Middle frontal gyrus (tissue), 1 donor: ENCODE data around the gene CDC45.

ENCODE experiments used
- DNase-seq: peaks from one replicate; pipeline ENCODE4 v3.0.0-alpha.2; 2015; ENCODE audit warnings: low spot score; ENCODE audit errors: extremely low spot score

Gene CDC45

DNA sequence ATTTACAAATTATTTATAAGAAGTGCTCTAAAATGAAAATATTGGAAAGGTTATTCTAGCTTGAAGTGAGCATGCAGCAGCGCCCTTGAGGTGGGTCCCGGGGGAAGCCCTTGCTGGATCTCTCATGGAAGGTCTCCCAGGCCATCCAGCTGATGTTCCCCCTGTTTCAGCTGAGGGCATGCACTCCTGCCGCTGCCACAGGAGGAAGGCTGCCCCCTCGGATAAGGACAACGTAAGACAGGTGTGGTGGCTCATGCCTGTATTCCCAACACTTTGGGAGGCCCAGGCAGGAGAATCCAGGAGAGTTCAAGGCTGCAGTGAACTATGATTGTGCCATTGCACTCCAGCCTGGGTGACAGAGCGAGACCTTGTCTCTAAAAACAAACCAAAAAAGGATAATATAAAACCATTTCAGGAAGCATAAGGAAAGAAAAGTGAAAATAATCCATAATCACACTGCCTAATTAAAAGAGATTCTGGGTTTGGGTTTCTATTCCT lies 15.0 kb downstream of the CDC45 start:
- no peak for DNase-seq

DNA sequence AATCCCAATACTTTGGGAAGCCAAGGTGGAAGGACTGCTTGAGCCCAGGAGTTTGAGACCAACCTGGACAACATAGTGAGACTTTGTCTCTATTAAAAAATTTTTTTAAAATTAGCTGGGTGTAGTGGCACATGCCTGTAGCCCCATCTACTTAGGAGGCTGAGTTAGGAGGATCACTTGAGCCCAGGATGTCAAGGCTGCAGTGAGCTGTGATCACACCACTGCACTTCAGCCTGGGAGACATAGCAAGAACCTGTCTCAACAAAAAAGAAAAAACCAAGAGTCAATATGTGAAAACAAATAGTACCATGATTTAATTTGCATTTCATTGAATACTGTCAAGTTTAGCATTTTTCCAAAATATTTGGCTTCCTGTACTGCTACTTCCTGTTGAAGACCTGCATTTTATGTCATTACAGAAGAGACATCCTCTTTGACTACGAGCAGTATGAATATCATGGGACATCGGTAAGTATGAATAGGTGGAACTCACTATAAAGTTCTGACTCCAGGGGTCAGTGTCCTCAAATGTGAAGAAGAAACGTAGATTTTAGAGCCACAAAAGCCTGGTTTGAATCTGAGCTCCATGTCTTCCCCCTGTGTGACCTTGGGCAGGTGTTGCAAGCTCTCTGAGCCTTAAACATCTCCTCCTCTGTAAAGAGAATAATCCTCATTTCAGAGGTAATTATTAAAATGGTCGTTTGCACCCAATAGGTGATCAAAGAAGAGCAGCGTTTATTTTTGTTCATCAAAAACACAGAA lies 16.0 kb downstream of the CDC45 start:
- no peak for DNase-seq

DNA sequence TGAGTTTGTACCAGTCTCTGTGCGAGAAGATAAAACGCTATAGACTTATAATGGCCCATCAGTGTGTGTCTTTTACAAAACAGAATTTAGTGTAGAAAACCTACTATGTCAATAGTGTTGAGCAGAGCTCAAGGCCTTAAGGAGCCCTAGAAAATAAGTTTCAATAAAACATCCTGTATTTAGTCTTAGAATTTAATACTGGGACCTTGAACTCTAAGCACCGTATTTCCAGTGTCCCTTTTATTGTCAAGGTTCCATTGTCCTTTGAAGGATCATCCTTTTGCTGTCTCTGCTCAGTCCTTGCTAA lies 16.6 kb downstream of the CDC45 start:
- no peak for DNase-seq

DNA sequence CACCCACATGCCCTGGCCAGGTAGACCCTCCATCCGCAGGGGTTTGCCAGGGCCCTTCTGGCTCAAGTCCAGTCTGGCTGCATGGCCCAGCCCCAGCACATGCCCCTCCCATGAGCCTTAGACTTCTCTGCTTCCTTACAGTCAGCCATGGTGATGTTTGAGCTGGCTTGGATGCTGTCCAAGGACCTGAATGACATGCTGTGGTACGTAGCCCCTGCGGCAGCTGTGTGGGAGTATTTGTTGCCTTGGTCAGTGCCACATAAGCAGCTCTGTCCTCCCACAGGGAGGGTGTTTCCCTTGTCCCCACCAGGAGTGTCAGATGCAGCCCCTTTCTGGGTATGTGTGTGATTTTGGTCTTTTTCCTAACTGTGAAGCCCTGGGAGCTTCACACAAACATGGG lies 17.5 kb downstream of the CDC45 start:
- no peak for DNase-seq

DNA sequence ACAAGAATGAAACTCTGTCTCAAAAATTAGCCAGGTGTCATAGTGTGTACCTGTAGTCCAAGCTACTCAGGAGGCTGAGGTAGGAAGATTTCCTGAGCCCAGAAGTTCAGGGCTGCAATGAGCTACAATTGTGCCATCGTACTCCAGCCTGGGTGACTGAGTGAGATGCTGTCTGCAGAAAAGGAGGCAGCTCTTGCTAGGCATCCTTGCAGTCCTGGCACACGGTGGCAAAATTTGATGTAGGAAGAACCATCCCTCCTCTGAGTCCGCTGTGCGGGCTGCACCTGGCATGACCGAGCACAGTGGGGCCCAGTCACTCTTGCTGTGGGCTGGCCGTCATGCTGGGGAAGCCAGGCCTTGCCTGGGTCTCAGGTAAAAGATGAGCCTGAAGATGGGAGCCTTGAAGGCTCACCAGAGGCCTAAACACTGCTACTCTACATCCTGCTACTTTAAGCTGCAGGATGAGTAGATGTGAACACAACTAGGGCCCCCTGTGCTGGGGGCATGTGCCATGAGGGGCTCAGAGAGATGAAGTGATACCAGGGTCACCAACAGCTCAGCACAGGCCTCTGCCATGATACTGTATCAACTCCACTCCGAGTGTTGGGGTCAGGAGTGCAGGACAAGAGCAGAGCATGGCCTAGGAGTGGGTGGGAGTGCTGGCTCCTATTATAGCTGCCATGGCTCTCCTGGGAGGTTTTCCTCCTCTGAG lies 18.6 kb downstream of the CDC45 start:
- no peak for DNase-seq

DNA sequence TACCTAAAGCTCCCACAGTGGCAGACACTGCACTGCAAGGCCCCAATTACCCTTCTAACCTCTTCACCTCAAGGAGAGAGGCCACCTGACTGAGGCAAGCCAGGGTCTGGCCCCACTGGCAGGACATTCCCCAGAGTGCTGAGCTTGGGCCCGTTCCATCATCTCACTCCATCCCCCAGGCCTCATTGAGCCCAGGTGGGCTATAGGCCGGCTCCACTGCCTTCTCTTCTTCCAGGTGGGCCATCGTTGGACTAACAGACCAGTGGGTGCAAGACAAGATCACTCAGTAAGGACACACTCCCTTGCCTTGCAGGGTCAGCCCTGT lies 19.1 kb downstream of the CDC45 start:
- DNase-seq: no peak

DNA sequence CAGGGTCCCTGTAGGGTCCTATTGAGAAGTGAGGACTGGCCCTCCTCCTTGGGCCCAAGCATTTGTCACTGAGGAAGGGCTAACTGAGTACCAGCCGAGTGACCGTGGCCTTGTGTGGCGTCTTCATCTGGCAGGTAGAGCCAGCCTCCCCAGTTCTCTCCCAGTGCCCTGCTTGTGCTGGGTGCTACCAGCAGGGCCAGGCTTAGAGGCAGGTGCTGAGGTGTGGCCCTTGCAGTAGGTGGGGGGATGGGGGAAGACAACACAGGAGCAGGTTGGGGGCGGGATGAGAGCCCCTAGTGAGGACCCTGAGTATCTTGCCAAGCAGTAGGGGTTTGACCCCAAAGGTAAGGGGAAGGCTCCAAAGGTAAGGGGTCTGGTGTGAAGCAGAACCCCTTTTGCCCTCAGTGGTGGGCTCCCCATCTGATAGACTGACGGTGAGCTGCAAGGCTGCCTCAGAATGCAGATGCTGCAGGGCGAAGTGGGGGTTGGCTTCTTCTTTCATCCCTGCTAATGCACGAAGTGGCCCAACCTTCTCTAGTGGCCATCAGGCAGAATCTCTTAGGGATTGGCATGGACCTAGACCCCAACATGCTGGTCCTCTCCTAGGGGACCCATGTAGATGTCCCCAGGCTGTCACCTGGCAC lies 19.6 kb downstream of the CDC45 start:
- no peak for DNase-seq

DNA sequence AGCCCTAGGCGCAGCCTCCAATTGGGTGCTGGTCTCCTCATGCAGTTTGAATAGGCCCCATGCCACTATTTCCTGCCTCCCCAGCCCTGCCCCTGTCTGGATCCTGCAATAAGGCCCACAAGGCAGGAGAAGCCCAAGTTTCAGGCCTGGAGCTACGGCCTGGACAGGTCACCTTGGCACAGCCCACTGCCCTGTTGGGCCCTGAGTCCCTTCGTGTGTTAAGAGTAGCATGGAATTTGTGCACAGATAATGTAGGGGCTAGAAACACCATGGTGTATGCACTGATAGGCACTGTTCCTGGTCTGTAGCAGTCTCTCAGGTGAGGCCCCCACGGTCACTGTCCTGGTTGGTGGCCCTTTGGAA lies 20.1 kb downstream of the CDC45 start:
- DNase-seq: no peak

DNA sequence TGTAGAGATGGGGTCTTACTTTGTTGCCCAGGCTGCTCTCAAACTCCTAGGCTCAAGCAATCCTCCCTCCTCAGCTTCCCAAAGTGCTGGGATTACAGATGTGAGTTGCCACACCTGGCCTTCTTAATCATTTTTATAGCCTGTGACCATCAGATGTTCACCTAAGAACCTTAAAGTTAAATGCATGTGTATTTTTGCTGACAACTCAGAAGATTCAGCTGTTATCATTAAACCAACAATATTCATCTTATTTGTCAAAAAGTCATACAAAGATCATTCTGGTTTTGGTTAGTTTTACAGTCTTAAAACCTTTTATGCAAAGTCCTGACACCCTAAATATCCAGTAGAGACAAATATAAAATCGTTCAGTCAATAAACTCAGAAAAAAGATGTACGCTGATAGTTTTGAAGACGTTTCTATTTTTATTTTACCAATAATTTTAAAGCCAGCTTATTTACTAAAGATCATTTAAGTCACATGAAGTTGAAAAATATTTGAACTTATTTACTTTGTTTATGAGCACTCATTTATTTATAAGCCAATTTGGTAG lies 22.3 kb downstream of the CDC45 start:
- DNase-seq: no peak

DNA sequence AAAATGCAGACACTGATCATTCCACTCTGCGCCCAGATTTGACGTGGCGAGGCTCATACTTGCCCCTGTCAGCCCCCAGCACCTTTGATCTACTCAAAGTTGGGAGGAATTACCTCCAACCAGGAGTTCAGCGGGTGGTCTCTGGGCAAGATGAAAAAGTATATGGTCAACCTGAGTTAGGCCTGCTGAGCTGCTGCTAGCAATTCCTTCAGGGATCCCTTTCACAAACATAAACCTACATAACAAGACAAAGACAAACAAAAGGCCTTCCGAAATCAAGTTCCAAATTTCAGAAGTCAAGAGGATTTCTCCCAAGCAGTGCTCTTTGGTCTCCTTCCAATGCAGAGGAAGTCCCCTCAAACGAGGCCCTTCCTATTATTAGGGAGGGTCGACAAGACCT lies 23.6 kb downstream of the CDC45 start:
- no peak for DNase-seq

DNA sequence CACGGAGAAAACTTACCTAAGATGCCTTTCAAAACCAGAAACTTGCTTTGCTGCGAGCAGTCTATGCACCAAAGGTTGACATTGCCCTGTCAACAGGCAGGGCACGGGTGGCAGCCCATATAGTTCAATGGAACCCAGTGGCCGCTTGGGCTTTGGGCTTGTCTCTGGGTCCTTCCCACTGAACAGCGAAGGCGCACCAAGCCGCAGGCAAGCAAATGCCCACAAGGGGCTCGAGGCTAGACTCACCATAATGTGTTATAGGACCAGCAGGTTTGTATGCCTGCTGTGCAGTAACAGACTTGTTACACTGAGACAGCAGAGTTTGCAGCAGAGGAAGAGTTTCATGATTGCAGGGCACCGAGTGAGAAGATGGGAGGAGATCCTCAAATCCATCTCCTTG lies 24.1 kb downstream of the CDC45 start:
- no peak for DNase-seq

DNA sequence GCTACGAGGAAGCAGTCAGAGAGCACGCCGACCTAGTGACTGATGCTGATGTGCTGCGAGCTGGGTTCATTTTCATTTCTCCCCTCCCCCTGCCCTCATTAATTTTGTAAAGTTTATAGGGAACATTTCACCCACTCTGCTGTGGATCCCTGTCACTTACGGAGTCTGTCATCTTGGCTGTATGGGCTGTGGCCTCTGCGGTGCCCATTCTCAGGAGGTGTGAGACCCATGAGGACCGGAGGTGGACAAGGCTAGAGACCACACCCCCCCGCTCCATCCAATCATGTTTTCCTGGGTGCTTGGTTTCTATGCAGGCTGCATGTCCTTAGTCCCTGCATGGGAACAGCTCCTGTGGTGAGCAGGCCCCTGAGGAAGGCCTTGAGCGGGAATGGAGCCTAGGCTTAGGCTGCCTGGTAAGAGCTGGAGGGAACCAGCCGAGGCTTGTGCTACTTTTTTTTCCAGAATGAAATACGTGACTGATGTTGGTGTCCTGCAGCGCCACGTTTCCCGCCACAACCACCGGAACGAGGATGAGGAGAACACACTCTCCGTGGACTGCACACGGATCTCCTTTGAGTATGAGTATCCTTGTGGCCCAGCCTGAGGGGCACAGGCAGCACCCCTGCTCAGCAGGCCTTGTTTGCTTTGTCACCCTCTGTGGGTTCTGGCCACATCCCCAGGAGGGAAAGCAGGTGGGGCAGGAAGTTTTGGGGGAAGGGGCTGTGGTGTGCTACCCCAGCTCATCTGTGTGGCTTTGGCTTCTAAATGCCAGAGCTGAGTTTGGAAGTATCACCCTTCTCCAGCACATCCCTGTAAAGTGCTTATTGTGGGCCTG lies 25.4 kb downstream of the CDC45 start:
- no peak for DNase-seq

DNA sequence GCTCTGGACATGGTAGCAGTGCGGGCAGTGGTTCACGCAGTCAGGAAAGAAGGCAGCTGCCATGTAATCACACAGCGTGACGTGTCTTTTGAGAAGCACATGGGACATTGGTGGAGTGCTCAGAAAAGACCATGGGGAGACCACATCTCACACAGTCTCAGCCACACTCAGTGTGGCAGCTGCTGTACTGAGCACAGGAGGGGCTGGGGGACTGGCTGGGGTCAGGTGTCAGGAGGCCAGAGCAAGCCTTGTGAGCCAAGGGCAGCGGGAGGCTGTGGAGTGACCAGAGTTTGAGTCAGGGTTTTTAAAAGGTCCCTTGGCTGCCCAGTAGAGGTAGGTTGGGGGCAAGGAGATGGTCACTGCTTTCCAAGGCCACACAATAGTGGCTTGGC lies 26.0 kb downstream of the CDC45 start:
- no peak for DNase-seq

DNA sequence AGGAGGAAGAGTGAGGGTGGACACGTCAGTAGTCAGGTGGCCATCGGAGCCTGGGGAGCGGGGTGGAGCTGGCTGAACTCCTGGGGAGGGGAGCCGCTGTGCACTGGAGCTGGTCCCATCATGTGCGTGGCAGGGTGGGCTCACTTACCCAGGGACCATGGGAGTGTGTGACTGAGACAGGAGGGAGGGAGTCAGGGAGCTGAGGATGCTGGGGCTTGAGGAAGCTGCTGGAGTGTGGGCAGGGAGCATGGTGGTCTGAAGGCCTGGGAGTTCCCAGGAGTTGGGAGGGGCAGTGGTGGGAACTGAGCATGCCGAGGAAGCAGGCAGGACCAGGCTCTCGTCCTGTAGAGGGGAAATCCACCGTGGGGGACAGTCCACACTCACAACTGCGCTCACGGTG lies 26.5 kb downstream of the CDC45 start:
- DNase-seq: no peak

DNA sequence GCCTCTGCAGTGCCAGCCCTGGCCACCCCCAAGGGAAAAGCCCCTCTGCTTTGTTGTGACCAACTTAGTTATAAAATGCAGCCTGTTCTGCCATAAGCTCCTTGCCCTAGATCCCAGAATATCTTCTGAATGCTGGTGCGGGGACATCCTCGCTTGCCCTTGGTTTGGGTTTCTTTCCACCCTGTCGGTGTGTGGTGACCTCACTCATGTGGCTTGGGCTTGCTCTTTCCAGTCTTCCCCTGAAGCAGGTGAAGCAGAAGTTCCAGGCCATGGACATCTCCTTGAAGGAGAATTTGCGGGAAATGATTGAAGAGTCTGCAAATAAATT lies 27.8 kb downstream of the CDC45 start:
- no peak for DNase-seq

DNA sequence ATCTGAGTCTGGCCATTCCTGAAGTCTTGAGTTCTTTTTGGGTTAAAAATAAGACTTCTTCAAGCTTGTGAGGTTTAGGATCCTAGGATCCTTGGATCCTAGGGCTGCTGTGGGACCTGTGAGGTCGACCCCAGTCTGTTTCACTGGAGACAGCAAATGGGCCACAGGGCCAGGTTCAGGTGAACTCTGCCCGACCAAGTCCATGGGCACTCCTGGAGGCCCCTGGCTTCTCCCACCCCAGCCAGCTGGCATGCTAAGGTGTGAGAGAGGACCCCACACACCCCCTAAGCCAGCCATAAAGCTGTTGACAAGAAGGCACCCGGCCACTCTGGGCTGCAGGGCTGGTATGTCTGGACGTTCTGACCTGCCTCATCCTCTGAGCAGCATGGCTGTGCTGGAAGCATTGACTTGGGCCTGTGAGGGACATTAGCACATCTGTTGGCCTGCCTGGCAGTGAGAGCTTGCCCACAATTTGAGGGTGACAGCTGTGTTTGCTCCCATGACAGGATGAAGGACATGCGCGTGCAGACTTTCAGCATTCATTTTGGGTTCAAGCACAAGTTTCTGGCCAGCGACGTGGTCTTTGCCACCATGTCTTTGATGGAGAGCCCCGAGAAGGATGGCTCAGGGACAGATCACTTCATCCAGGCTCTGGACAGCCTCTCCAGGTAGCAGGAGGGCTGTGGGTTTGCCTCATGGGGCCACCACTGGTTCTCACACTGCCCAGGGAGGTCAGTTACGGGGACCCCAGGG lies 28.5 kb downstream of the CDC45 start:
- DNase-seq: no peak

DNA sequence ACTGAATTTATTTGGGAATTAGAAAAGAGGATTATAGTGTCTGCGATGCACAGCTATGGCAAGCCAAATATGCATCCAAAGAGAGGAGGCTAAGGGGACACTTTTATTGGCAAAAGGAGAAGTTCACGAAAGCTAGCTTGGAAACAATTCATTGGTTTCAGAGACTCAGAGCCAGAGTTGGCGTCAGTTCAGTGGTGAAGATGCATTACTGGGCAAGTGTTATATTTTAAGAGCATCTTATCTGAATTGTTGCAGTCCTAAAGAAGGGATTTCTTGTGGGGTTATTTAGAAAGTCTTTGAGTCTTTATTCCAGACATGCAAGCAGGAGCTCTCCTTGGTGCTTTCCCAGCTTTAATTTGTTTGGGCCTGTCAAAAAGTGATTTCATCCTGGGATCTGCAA lies 29.5 kb downstream of the CDC45 start:
- DNase-seq: no peak

DNA sequence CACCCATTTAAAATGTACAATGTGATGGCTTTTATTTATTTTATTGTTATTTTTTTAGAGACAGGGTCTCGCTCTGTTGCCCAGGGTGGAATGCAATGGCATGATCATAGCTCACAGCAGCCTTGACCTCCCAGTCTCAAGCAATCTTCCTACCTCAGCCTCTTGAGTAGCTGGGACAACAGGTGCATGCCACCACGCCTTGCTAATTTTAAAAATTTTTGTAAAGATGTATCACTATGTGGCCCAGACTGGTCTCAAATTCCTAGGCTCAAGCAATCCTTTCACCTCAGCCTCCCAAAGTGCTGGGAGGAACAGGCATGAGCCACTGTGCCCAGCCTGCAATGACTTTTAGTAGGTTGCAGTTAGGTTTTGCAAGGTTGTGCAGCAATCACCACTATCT lies 30.2 kb downstream of the CDC45 start:
- no peak for DNase-seq

DNA sequence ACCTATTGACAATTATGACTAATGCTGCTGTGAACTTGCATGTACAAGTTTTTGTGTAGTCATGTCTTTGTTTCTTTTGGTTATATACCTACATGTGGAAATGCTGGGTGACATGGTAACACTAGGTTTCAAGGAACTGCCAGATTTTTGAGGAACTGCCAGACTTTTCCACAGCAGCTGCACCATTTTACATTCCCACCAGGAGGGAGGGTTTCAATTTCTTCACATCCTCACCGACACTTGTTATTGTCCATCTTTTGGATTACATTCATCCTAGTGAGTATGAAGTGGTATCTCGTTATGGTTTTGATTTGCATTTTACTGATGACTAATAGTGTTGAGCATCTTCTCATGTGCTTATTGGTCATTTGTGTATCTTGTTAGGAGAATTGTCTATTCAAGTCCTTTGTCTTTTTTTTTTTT lies 31.2 kb downstream of the CDC45 start:
- no peak for DNase-seq

DNA sequence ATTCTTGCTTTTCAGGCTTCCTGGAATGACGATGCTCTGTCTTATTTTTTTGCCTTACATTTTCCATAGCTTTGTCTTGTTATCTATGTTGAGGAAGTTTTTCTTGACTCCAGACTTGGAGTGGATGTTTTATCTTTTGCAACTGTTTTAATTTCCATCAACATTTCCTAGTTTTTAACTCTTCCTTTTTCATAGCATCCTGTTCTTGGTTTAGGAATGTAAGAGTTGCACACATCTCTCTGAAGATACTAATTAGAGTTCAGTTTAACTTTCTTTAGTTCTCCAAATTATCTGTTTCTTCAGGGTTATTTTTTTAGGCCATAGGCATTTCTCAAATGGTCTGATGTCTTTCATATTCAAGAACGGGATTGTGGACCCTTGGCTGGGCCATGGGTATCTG lies 34.1 kb downstream of the CDC45 start:
- DNase-seq: no peak
